IMR-90 (cell line): ENCODE data around the gene ATP2B2. TPM values are rescaled to one million over a fixed set of nuclear protein-coding genes. Genes with fewer than 3 reads are reported as not detected.

Source experiments
- ATAC-seq: fragments of 200-7000 bp; cut with Tn5 transposase; 2 replicates; pipeline ENCODE4 v1.9.1; 2020; ENCODE audit warnings: low read depth, mild to moderate bottlenecking, moderate library complexity
- BruUV-seq: library from RNA; stranded (reverse); fragments of 400-500 nt; replicated peaks from 2 replicates; lab custom pipeline; 2021; lab: Mats Ljungman, UMichigan
- CTCF ChIA-PET: fragments of 300-600 bp; formaldehyde crosslinking; extraction: SDS; loops from one replicate; lab custom pipeline; 2021; ENCODE audit warnings: antibody characterized with exemption; lab: Yijun Ruan, JAX
- POLR2A ChIA-PET: fragments of 300-600 bp; sonication (Branson Sonifier 250); formaldehyde crosslinking; loops from one replicate; lab custom pipeline; 2022; ENCODE audit warnings: antibody characterized with exemption; ENCODE audit not compliant: unreplicated experiment; lab: Charles Lee
- DNase-seq: peaks from one replicate; pipeline ENCODE4 v3.0.0; 2013
- H2AFZ ChIP-seq: replicated peaks from 2 replicates; pipeline ENCODE3; 2013; ENCODE audit warnings: low read length, mild to moderate bottlenecking; ENCODE audit not compliant: poor library complexity
- H2AK5ac ChIP-seq: 2 replicates; pipeline ENCODE4 v1.6.1; 2013; ENCODE audit warnings: low read depth, low read length, inconsistent platforms
- H2AK9ac ChIP-seq: replicated peaks from 2 replicates; pipeline ENCODE3; 2013; ENCODE audit warnings: mild to moderate bottlenecking, low read depth, low read length, moderate library complexity; ENCODE audit not compliant: poor library complexity
- H2BK120ac ChIP-seq: 2 replicates; pipeline ENCODE4 v1.6.1; 2013; ENCODE audit warnings: low read depth, low read length, inconsistent platforms
- H2BK15ac ChIP-seq: 3 replicates; pipeline ENCODE4 v1.6.1; 2013; ENCODE audit warnings: low read depth, low read length, inconsistent platforms
- H2BK20ac ChIP-seq: 2 replicates; pipeline ENCODE4 v1.6.1; 2013; ENCODE audit warnings: low read depth, mild to moderate bottlenecking, inconsistent platforms, low read length, moderate library complexity
- H2BK5ac ChIP-seq: 2 replicates; pipeline ENCODE4 v1.6.1; 2013; ENCODE audit warnings: mild to moderate bottlenecking, low read depth, low read length, inconsistent platforms; ENCODE audit not compliant: poor library complexity, severe bottlenecking
- H3K14ac ChIP-seq: replicated peaks from 2 replicates; pipeline ENCODE4 v1.6.1; 2013; ENCODE audit warnings: low read depth, low read length, inconsistent platforms
- H3K18ac ChIP-seq: 2 replicates; pipeline ENCODE4 v1.6.1; 2013; ENCODE audit warnings: low read depth, low read length, control low read depth
- H3K23ac ChIP-seq: 2 replicates; pipeline ENCODE4 v1.6.1; 2013; ENCODE audit warnings: low read depth, low read length, inconsistent platforms
- H3K27ac ChIP-seq: 2 replicates; pipeline ENCODE4 v1.5.1; 2013; ENCODE audit warnings: mild to moderate bottlenecking, control low read depth, low read length; ENCODE audit not compliant: insufficient read depth
- H3K27me3 ChIP-seq: 2 replicates; pipeline ENCODE4 v1.6.1; 2013; ENCODE audit warnings: low read length; ENCODE audit not compliant: control insufficient read depth, insufficient read depth
- H3K36me3 ChIP-seq: 2 replicates; pipeline ENCODE4 v1.6.1; 2013; ENCODE audit warnings: low read length, mixed read lengths; ENCODE audit not compliant: control insufficient read depth, insufficient read depth
- H3K4ac ChIP-seq: 2 replicates; pipeline ENCODE4 v1.6.1; 2013; ENCODE audit warnings: low read depth, low read length, inconsistent platforms
- H3K4me1 ChIP-seq: 2 replicates; pipeline ENCODE4 v1.6.1; 2013; ENCODE audit warnings: low read length, mixed read lengths; ENCODE audit not compliant: control insufficient read depth, insufficient read depth
- H3K4me2 ChIP-seq: 2 replicates; pipeline ENCODE4 v1.6.1; 2013; ENCODE audit warnings: low read depth, mild to moderate bottlenecking, control low read depth, low read length, moderate library complexity
- H3K4me3 ChIP-seq: 2 replicates; pipeline ENCODE4 v1.5.1; 2013; ENCODE audit warnings: low read depth, mild to moderate bottlenecking, control low read depth, low read length, moderate library complexity; ENCODE audit not compliant: insufficient read depth
- H3K56ac ChIP-seq: 2 replicates; pipeline ENCODE4 v1.6.1; 2013; ENCODE audit warnings: low read length, inconsistent platforms; ENCODE audit not compliant: insufficient read depth; ENCODE audit errors: extremely low read depth
- H3K79me1 ChIP-seq, 2 experiments: 2 replicates each; pipeline ENCODE4 v1.6.1; 2013; ENCODE audit warnings: low read length in 2 of 2, inconsistent platforms in 1 of 2, low read depth in 1 of 2
- H3K9ac ChIP-seq: 2 replicates; pipeline ENCODE4 v1.6.1; 2013; ENCODE audit warnings: low read depth, low read length, control low read depth
- H3K9me1 ChIP-seq: 2 replicates; pipeline ENCODE4 v1.6.1; 2013; ENCODE audit warnings: low read length, inconsistent platforms; ENCODE audit not compliant: insufficient read depth
- H3K9me3 ChIP-seq: 2 replicates; pipeline ENCODE4 v1.6.1; 2013; ENCODE audit warnings: low read length; ENCODE audit not compliant: control insufficient read depth, insufficient read depth
- H4K20me1 ChIP-seq: 2 replicates; pipeline ENCODE4 v1.6.1; 2013; ENCODE audit warnings: low read length, inconsistent platforms; ENCODE audit not compliant: insufficient read depth
- H4K5ac ChIP-seq: 2 replicates; pipeline ENCODE4 v1.6.1; 2013; ENCODE audit warnings: mild to moderate bottlenecking, low read depth, low read length, control low read depth
- H4K8ac ChIP-seq, 2 experiments: 2 replicates each; pipeline ENCODE4 v1.6.1; 2013; ENCODE audit warnings: low read depth in 2 of 2, low read length in 2 of 2, control low read depth in 1 of 2, inconsistent platforms in 1 of 2
- H4K91ac ChIP-seq: 2 replicates; pipeline ENCODE4 v1.6.1; 2013; ENCODE audit warnings: low read depth, low read length, inconsistent platforms; ENCODE audit not compliant: insufficient read depth
- CHD1 ChIP-seq: IDR thresholded peaks from 2 replicates; pipeline ENCODE4 v1.6.1; 2012; ENCODE audit warnings: low read depth, low read length, improper control_type of control experiment
- ELK1 ChIP-seq: fragments of 150-350 bp; IDR thresholded peaks from 2 replicates; pipeline ENCODE4 v1.6.1; 2016; ENCODE audit warnings: low read depth, mild to moderate bottlenecking, low read length, moderate library complexity, borderline replicate concordance
- MAFK ChIP-seq: IDR thresholded peaks from 2 replicates; pipeline ENCODE4 v1.6.1; 2012; ENCODE audit warnings: low read depth, low read length, improper control_type of control experiment
- MAZ ChIP-seq: IDR thresholded peaks from 2 replicates; pipeline ENCODE4 v1.6.1; 2012; ENCODE audit warnings: low read depth, mild to moderate bottlenecking, low read length, improper control_type of control experiment, moderate library complexity, borderline replicate concordance
- MXI1 ChIP-seq: IDR thresholded peaks from 2 replicates; pipeline ENCODE4 v1.6.1; 2012; ENCODE audit warnings: low read depth, mild to moderate bottlenecking, low read length, moderate library complexity, borderline replicate concordance
- NFE2L2 ChIP-seq: fragments of 150-350 bp; IDR thresholded peaks from 2 replicates; pipeline ENCODE4 v1.6.1; 2016; ENCODE audit warnings: low read depth, mild to moderate bottlenecking, low read length
- POLR2A ChIP-seq: IDR thresholded peaks from 2 replicates; pipeline ENCODE4 v1.6.1; 2012; ENCODE audit warnings: mild to moderate bottlenecking, low read depth, low read length
- RAD21 ChIP-seq: IDR thresholded peaks from 2 replicates; pipeline ENCODE4 v1.6.1; 2012; ENCODE audit warnings: low read length, improper control_type of control experiment
- RCOR1 ChIP-seq: IDR thresholded peaks from 2 replicates; pipeline ENCODE4 v1.6.1; 2012; ENCODE audit warnings: mild to moderate bottlenecking, low read length, improper control_type of control experiment; ENCODE audit not compliant: insufficient replicate concordance
- WGBS, 2 experiments: methylation state at CpG; one replicate each; pipeline versions ENCODE4 v1.1.5 to v1.1.7; 2013; ENCODE audit warnings: missing lambda C conversion rate in 2 of 2; ENCODE audit not compliant: insufficient read length in 1 of 2; ENCODE audit errors: extremely low coverage in 2 of 2; 5-methylcytosine and 5-hydroxymethylcytosine counted together
- dilution Hi-C: fragments of 300-500 bp; cut with HindIII; formaldehyde crosslinking; loops from one replicate; pipeline ENCODE4 v1.14.3; 2018; ENCODE audit warnings: low sequenced_read_pairs; ENCODE audit not compliant: unreplicated experiment
- in situ Hi-C: fragments of 300-500 bp; cut with MboI; formaldehyde crosslinking; loops from 3 replicates; pipeline ENCODE4 v1.14.3; 2019; ENCODE audit warnings: low sequenced_read_pairs, inconsistent platforms, mixed read lengths
- intact Hi-C: fragments of 100-400 bp; cut with micrococcal nuclease; formaldehyde crosslinking; loops from 2 replicates; pipeline ENCODE4 v1.10.0; 2022
- polyA plus RNA-seq, 3 experiments: library from polyadenylated mRNA; depleted of rRNA; stranded (reverse); fragments of >200 nt; gene quantifications; 2 replicates each; pipeline ENCODE4 v1.2.3, GENCODE V29; 2012; ENCODE audit warnings: low replicate concordance in 1 of 3
- total RNA-seq: library from RNA; depleted of rRNA; stranded (reverse); fragments of >200 nt; gene quantifications from 2 replicates; pipeline ENCODE4 v1.2.3, GENCODE V29; 2012

Gene ATP2B2
- total and polyA plus RNA-seq, 2 of the 4 experiments (the other 2 are of a cell fraction): under 0.01 to 0.02 TPM

GRCh38 chr3:10380906-10381305 lies 124.5 kb downstream of the ATP2B2 start:
- Histone ChIP-seq H3K9me1 (no peaks in the 10 kb centered on the region; the same call in 1 of the 2 replicates), H2AFZ (no peak overlapping the region), H2BK15ac (no peak overlapping the region), H3K36me3 (no peaks in the 10 kb centered on the region), H3K14ac (no peak overlapping the region), H2BK5ac (no peak overlapping the region), H2AK9ac (no peak overlapping the region), H3K27ac (no peak overlapping the region), H3K56ac (no peak overlapping the region), H3K23ac (no peak overlapping the region), H3K18ac (no peak overlapping the region), H3K4me3 (no peak overlapping the region), H4K8ac (no peak overlapping the region), H3K9ac (no peak overlapping the region), H2AK5ac (no peak overlapping the region), H3K9me3 (peaks cover 3% of the 10 kb centered on the region; the same call in 1 of the 2 replicates), H3K4me1 (peaks cover 2% of the 10 kb centered on the region; the same call in 1 of the 2 replicates), H3K27me3 (peaks cover 44% of the 10 kb centered on the region), H3K79me1 (no peaks in the 10 kb centered on the region), H3K4ac (no peak overlapping the region), H3K4me2 (no peak overlapping the region), H4K20me1 (no peaks in the 10 kb centered on the region), H2BK120ac (no peak overlapping the region), H4K5ac (no peak overlapping the region), H2BK20ac (no peak overlapping the region), H4K91ac (no peak overlapping the region)
- intact Hi-C loops (no loop called here), in situ Hi-C loops (no loop called here), dilution Hi-C loops (no loop called here)
- TF ChIP-seq ELK1 (no peak), MAZ (no peak), MAFK (no peak), RCOR1 (no peak), NFE2L2 (no peak), POLR2A (no peak), MXI1 (no peak), CHD1 (no peak), RAD21 (no peak)
- CTCF ChIA-PET: no interaction called here
- BruUV-seq: no TSS peak
- no CpG with 5 or more reads among the region's 3 CpGs for WGBS, 2 experiments
- POLR2A ChIA-PET: no interaction called here
- ATAC-seq: no peak; the same call in 1 of the 2 replicates
- DNase-seq: no peak
